ENCODE data around the gene C10orf53. TPM values are rescaled to one million over a fixed set of nuclear protein-coding genes. Genes with fewer than 3 reads are reported as not detected.

C10orf53 gene
- total and polyA plus RNA-seq, 12 donors, result not detected

DNA sequence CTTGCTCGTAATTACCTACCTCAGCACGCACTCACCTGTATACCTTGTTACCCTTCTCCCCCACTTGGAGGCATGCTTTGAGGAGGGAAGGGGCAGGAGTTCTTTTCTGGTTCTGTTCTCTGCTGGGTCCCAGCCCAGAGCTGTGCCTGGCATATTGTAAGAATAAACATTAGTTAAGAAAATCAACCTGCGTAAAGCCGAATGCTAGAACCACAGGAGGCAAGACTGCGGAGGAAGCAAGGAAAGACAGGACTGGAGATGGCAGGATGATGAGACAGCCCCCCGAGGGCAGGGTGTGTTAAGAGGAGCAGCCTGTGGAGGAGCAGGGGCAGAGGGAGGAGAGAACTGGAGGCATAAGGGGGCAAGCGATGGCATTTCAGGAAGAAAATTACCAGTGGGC is 9.5 kb downstream of the C10orf53 start:
- DNase-seq (no peak), ATAC-seq (no peak)
- 12 to 15% methylated on average over 7 of the region's 7 CpGs for WGBS, 2 donors
- peaks cover 0 to 70% (median 57%) of the 10 kb centered on the region in 7 donors for H3K27me3 ChIP-seq
- no peak overlapping the region for H3K4me3 ChIP-seq
- H3K36me3 ChIP-seq, result no peaks in the 10 kb centered on the region
- no peaks in the 10 kb centered on the region for H3K4me1 ChIP-seq
- no peak overlapping the region for H3K27ac ChIP-seq
- H3K9me3 ChIP-seq, result peaks cover 0 to 26% (median 4%) of the 10 kb centered on the region in 11 donors
- intact Hi-C loops (cut with DNase I), result no loop called here
- TF ChIP-seq, protein P1, sequence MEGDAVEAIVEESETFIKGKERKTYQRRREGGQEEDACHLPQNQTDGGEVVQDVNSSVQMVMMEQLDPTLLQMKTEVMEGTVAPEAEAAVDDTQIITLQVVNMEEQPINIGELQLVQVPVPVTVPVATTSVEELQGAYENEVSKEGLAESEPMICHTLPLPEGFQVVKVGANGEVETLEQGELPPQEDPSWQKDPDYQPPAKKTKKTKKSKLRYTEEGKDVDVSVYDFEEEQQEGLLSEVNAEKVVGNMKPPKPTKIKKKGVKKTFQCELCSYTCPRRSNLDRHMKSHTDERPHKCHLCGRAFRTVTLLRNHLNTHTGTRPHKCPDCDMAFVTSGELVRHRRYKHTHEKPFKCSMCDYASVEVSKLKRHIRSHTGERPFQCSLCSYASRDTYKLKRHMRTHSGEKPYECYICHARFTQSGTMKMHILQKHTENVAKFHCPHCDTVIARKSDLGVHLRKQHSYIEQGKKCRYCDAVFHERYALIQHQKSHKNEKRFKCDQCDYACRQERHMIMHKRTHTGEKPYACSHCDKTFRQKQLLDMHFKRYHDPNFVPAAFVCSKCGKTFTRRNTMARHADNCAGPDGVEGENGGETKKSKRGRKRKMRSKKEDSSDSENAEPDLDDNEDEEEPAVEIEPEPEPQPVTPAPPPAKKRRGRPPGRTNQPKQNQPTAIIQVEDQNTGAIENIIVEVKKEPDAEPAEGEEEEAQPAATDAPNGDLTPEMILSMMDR (IDR thresholded peaks at IDR 0.05), result no peak

DNA sequence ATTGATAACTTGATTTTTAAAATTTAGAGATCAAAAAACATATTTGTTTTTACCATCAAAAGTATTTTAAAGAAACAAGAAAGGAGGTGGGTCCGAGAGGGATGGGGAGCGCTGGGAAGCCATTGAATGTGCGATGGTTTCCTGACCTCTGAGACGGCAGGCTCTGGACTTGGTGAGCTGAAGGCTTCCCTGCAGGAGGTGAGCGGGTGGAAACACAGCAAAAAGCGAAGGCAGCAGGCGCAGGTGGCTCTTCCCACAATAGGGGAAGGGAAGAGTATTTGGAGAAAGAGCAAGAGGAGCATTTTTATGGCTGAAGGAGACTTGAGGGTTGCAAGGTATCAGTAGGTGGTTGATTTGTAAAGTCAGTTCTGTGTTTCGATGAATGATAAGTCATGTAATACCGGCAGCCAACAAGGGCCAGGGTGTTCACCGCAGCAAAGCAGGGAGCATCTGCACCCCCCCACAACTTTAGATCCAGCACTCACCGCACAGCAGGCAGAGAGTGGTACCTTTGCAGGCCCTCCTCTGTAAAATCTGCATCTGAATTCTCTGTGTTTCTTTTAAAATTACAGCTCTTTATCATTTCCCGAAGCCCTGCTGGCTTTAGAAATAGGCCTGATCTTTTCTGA is 10.5 kb downstream of the C10orf53 start:
- TF ChIP-seq, protein P1 (IDR thresholded peaks at IDR 0.05), result no peak
- ATAC-seq, result no peak
- peaks cover 0 to 17% (median 4%) of the 10 kb centered on the region in 11 donors for H3K9me3 ChIP-seq
- no peak overlapping the region for H3K27ac ChIP-seq
- intact Hi-C loops (cut with DNase I), result no loop called here
- H3K27me3 ChIP-seq, result peaks cover 0 to 77% (median 62%) of the 10 kb centered on the region in 7 donors
- WGBS, 2 donors, result 7 to 9% methylated on average over 12 of the region's 12 CpGs
- H3K4me3 ChIP-seq, result no peak overlapping the region
- H3K4me1 ChIP-seq, result no peaks in the 10 kb centered on the region
- DNase-seq, result no peak
- H3K36me3 ChIP-seq, result no peaks in the 10 kb centered on the region

GRCh38 chr10:49690698-49691356 is 11.4 kb downstream of the C10orf53 start:
- ATAC-seq (no peak), DNase-seq (no peak)
- Histone ChIP-seq H3K4me1 (no peaks in the 10 kb centered on the region), H3K27me3 (peaks cover 0 to 83% (median 62%) of the 10 kb centered on the region in 7 donors), H3K36me3 (no peaks in the 10 kb centered on the region), H3K4me3 (no peak overlapping the region), H3K9me3 (peaks cover 0 to 15% (median 3%) of the 10 kb centered on the region in 11 donors), H3K27ac (no peak overlapping the region)
- WGBS, 2 donors, result 7 to 8% methylated on average over 12 of the region's 12 CpGs
- TF ChIP-seq, protein P1 (IDR thresholded peaks at IDR 0.05), result no peak
- intact Hi-C loops (cut with DNase I), result no loop called here

DNA sequence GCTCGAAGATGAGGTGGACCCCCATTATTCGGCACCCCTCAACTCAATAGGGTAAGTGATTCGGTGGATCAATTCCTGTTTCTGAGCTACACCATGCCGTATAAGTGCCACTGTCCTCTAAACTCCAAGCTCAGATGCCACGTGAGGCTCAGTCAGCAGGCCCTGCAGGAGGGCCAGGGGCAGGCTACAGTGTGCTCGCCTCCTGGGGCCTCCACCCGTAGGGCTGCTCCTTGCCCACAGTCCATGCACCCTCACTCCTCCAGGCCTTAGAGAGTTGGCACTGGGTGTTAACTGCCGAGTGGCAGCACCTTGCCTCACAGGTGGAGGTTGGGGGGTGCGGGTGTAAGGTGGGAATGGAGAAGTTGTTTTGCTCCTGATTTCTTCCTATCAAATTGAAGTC is 12.1 kb downstream of the C10orf53 start:
- Histone ChIP-seq H3K36me3 (no peaks in the 10 kb centered on the region), H3K4me3 (no peak overlapping the region), H3K4me1 (no peaks in the 10 kb centered on the region), H3K27ac (no peak overlapping the region), H3K9me3 (peaks cover 0 to 10% (median 2%) of the 10 kb centered on the region in 11 donors), H3K27me3 (peaks cover 0 to 86% (median 62%) of the 10 kb centered on the region in 7 donors)
- DNase-seq, result no peak
- TF ChIP-seq, protein P1 (IDR thresholded peaks at IDR 0.05), result no peak
- intact Hi-C loops (cut with DNase I), result no loop called here
- ATAC-seq, result no peak
- WGBS, 2 donors, result 25 to 26% methylated on average over 9 of the region's 9 CpGs
